ENCODE results near the gene PPP2R3A. TPM values are rescaled to one million over a fixed set of nuclear protein-coding genes. Genes with fewer than 3 reads are reported as not detected.

The PPP2R3A gene
- total and polyA plus RNA-seq, 2 donors (not counting 1 experiment from before 2014, with no cell fraction given), result 17.5 to 18.3 TPM

DNA sequence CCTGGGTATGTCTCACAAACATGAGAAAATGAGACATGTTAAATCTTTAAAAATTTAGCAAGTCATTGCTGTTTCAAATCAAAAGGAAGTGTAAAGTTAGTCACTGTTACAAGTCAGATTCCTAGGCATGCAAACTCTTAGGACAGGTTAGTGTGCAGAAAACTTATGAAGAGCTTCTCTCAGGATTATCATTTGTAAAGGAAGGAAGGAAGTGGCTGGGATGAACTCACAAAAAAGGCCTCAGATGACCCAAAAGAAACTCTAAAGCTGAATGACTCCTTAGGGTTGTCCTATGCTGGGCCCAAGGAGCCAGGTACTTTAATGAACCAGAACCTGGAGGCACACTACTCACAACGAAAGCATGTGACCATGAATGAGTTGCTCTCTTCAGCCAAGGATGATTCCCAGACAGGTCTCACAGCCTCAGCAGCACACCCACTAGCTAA is 205.6 kb downstream of the PPP2R3A start:
- no peaks in the 10 kb centered on the region for H3K27me3 ChIP-seq (ENCODE audit: control insufficient read depth, insufficient read depth, low read length)
- H4K20me1 ChIP-seq (ENCODE audit: control insufficient read depth, extremely low read depth, insufficient read depth, low read length), result peaks cover 3% of the 10 kb centered on the region
- H3K9ac ChIP-seq (ENCODE audit: insufficient read depth, low read length), result no peak overlapping the region
- no peaks in the 10 kb centered on the region for H3K9me3 ChIP-seq (ENCODE audit: control insufficient read depth, insufficient read depth, low read depth, low read length)
- no peak overlapping the region for H2AFZ ChIP-seq (ENCODE audit: low read length)
- H3K4me1 ChIP-seq (ENCODE audit: control insufficient read depth, extremely low read depth, insufficient read depth, low read length), result peaks cover 4% of the 10 kb centered on the region
- no peak overlapping the region for H3K4me2 ChIP-seq (ENCODE audit: extremely low read depth, insufficient read depth, low read length)
- no peak for TF ChIP-seq EZH2 (IDR thresholded peaks at IDR 0.05; ENCODE audit: low read length, missing control alignments)
- TF ChIP-seq, protein P1, sequence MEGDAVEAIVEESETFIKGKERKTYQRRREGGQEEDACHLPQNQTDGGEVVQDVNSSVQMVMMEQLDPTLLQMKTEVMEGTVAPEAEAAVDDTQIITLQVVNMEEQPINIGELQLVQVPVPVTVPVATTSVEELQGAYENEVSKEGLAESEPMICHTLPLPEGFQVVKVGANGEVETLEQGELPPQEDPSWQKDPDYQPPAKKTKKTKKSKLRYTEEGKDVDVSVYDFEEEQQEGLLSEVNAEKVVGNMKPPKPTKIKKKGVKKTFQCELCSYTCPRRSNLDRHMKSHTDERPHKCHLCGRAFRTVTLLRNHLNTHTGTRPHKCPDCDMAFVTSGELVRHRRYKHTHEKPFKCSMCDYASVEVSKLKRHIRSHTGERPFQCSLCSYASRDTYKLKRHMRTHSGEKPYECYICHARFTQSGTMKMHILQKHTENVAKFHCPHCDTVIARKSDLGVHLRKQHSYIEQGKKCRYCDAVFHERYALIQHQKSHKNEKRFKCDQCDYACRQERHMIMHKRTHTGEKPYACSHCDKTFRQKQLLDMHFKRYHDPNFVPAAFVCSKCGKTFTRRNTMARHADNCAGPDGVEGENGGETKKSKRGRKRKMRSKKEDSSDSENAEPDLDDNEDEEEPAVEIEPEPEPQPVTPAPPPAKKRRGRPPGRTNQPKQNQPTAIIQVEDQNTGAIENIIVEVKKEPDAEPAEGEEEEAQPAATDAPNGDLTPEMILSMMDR (conservative IDR thresholded peaks at IDR 0.05 in 1 of 2, IDR thresholded peaks at IDR 0.05 in 1 of 2; ENCODE audit: low read depth in 1 of 2, low read length in 2 of 2), result no peak
- peaks cover 99% of the 10 kb centered on the region for H3K79me2 ChIP-seq (ENCODE audit: control insufficient read depth, insufficient read depth, low read length)
- no peak overlapping the region for H3K4me3 ChIP-seq (replicated peaks in 1 of 4; ENCODE audit: control extremely low read depth in 1 of 4, insufficient read depth in 1 of 4, low read depth in 3 of 4, low read length in 4 of 4)
- H3K36me3 ChIP-seq (ENCODE audit: control insufficient read depth, insufficient read depth, low read length), result no peaks in the 10 kb centered on the region
- H3K27ac ChIP-seq (ENCODE audit: insufficient read depth, low read length), result no peak overlapping the region
- peak in 1 of 2 donors; percentile 38 for DNase-seq (ENCODE audit: low read depth in 2 of 2)

DNA sequence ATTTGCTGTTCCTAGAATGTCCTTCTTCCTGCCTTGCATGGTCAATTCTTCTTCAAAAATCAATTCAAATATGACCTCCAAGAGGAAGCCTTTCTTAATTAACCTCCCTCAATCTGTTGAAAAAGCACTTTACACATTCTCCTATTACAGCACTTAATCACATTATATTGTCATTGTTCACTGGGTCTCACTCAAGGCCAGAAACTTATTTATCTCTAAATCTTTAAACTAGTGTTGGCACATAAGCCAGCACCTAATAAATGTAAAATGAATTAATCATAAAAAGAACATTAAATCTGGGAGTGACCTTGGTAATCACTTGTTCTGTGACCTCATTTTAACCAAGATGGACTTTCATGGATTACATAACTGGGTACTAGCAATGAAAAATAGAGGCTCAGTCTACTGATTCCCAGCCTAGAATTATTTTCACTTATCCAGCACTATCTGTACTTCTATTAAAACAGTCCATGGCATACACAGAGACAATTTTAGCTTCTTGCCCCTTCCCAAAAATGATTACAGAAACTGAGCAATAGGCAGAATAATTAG is 208.5 kb downstream of the PPP2R3A start:
- Histone ChIP-seq H3K27me3 (ENCODE audit: control insufficient read depth, insufficient read depth, low read length) (no peaks in the 10 kb centered on the region), H3K9ac (ENCODE audit: insufficient read depth, low read length) (no peak overlapping the region), H3K79me2 (ENCODE audit: control insufficient read depth, insufficient read depth, low read length) (peaks cover 99% of the 10 kb centered on the region), H3K4me1 (ENCODE audit: control insufficient read depth, extremely low read depth, insufficient read depth, low read length) (no peaks in the 10 kb centered on the region), H3K27ac (ENCODE audit: insufficient read depth, low read length) (no peak overlapping the region), H2AFZ (ENCODE audit: low read length) (no peak overlapping the region), H3K9me3 (ENCODE audit: control insufficient read depth, insufficient read depth, low read depth, low read length) (no peaks in the 10 kb centered on the region), H4K20me1 (ENCODE audit: control insufficient read depth, extremely low read depth, insufficient read depth, low read length) (peaks cover 2% of the 10 kb centered on the region), H3K36me3 (ENCODE audit: control insufficient read depth, insufficient read depth, low read length) (no peaks in the 10 kb centered on the region), H3K4me3 (replicated peaks in 1 of 4; ENCODE audit: control extremely low read depth in 1 of 4, insufficient read depth in 1 of 4, low read depth in 3 of 4, low read length in 4 of 4) (no peak overlapping the region), H3K4me2 (ENCODE audit: extremely low read depth, insufficient read depth, low read length) (no peak overlapping the region)
- no peak for DNase-seq (ENCODE audit: low read depth in 2 of 2)
- no peak for TF ChIP-seq EZH2 (IDR thresholded peaks at IDR 0.05; ENCODE audit: low read length, missing control alignments)
- TF ChIP-seq, protein P1 (conservative IDR thresholded peaks at IDR 0.05 in 1 of 2, IDR thresholded peaks at IDR 0.05 in 1 of 2; ENCODE audit: low read depth in 1 of 2, low read length in 2 of 2), result no peak

- no peak for TF ChIP-seq EZH2 (IDR thresholded peaks at IDR 0.05; ENCODE audit: low read length, missing control alignments)
- Histone ChIP-seq H4K20me1 (ENCODE audit: control insufficient read depth, extremely low read depth, insufficient read depth, low read length) (peaks cover 2% of the 10 kb centered on the region), H3K79me2 (ENCODE audit: control insufficient read depth, insufficient read depth, low read length) (peaks cover 97% of the 10 kb centered on the region), H3K4me3 (replicated peaks in 1 of 4; ENCODE audit: control extremely low read depth in 1 of 4, insufficient read depth in 1 of 4, low read depth in 3 of 4, low read length in 4 of 4) (no peak overlapping the region), H3K36me3 (ENCODE audit: control insufficient read depth, insufficient read depth, low read length) (no peaks in the 10 kb centered on the region), H3K9me3 (ENCODE audit: control insufficient read depth, insufficient read depth, low read depth, low read length) (no peaks in the 10 kb centered on the region), H3K27me3 (ENCODE audit: control insufficient read depth, insufficient read depth, low read length) (no peaks in the 10 kb centered on the region), H2AFZ (ENCODE audit: low read length) (no peak overlapping the region), H3K4me1 (ENCODE audit: control insufficient read depth, extremely low read depth, insufficient read depth, low read length) (no peaks in the 10 kb centered on the region), H3K27ac (ENCODE audit: insufficient read depth, low read length) (no peak overlapping the region), H3K4me2 (ENCODE audit: extremely low read depth, insufficient read depth, low read length) (no peak overlapping the region), H3K9ac (ENCODE audit: insufficient read depth, low read length) (no peak overlapping the region)
- DNase-seq (ENCODE audit: low read depth in 2 of 2), result no peak
Observed at GRCh38 chr3:136177876-136178275, 212.3 kb downstream of the PPP2R3A start.

Measured in fibroblast of lung (primary cell).